CD4-positive, alpha-beta T cell (primary cell): ENCODE data around the gene NXF3. TPM values are rescaled to one million over a fixed set of nuclear protein-coding genes. Genes with fewer than 3 reads are reported as not detected.

ENCODE experiments used
- ATAC-seq: fragments of 200-7000 bp; cut with Tn5 transposase; one replicate; pipeline ENCODE4 v1.10.0; 2022; ENCODE audit warnings: mild to moderate bottlenecking; ENCODE audit not compliant: poor library complexity
- CTCF ChIA-PET: fragments of 350-600 bp; sonication (Branson Sonifier 250); formaldehyde crosslinking; loops from one replicate; lab custom pipeline; 2021; ENCODE audit warnings: antibody characterized with exemption, inconsistent platforms; lab: Charles Lee
- POLR2A ChIA-PET: fragments of 350-600 bp; sonication (Branson Sonifier 250); formaldehyde crosslinking; loops from one replicate; lab custom pipeline; 2021; ENCODE audit warnings: antibody characterized with exemption, inconsistent platforms; lab: Charles Lee
- DNase-seq, 14 experiments: peaks; one replicate each; pipeline ENCODE4 v3.0.0-alpha.2; 2013 to 2020; ENCODE audit warnings: mixed read lengths in 2 of 14
- H3K27ac ChIP-seq, 2 donors: one replicate each; pipeline versions ENCODE4 v1.5.1 to v1.7.0; 2013; ENCODE audit warnings: low read length in 2 of 2, low read depth in 1 of 2, mild to moderate bottlenecking in 1 of 2
- H3K27me3 ChIP-seq, 2 experiments: 1 replicate in 1 of 2; 2 replicates in 1 of 2; pipeline versions ENCODE4 v1.6.1 to v1.7.0; 2013; ENCODE audit warnings: low read length in 2 of 2, control low read depth in 1 of 2, mild to moderate bottlenecking in 1 of 2, moderate library complexity in 1 of 2; ENCODE audit not compliant: insufficient read depth in 2 of 2, control insufficient read depth in 1 of 2
- H3K36me3 ChIP-seq: one replicate; pipeline ENCODE4 v1.6.1; 2013; ENCODE audit warnings: low read length, control low read depth; ENCODE audit not compliant: insufficient read depth
- H3K4me1 ChIP-seq: one replicate; pipeline ENCODE4 v1.6.1; 2013; ENCODE audit warnings: low read length, control low read depth; ENCODE audit not compliant: insufficient read depth
- H3K4me3 ChIP-seq: one replicate; pipeline ENCODE4 v1.5.1; 2013; ENCODE audit warnings: mild to moderate bottlenecking, low read length, moderate library complexity
- H3K9me3 ChIP-seq, 2 experiments: 1 replicate in 1 of 2; 2 replicates in 1 of 2; pipeline versions ENCODE4 v1.6.1 to v1.7.0; 2013; ENCODE audit warnings: low read length in 2 of 2, mild to moderate bottlenecking in 2 of 2, control low read depth in 1 of 2, moderate library complexity in 1 of 2; ENCODE audit not compliant: control insufficient read depth in 1 of 2, insufficient read depth in 1 of 2
- H3K27ac Mint-ChIP-seq: one replicate; pipeline ENCODE4 v1.8.0; 2020; ENCODE audit warnings: mixed read lengths
- H3K27me3 Mint-ChIP-seq: one replicate; pipeline ENCODE4 v1.8.0; 2021; ENCODE audit warnings: mixed read lengths
- H3K36me3 Mint-ChIP-seq: one replicate; pipeline ENCODE4 v1.8.0; 2021; ENCODE audit warnings: low read depth, mixed read lengths
- H3K4me1 Mint-ChIP-seq: one replicate; pipeline ENCODE4 v1.8.0; 2021; ENCODE audit warnings: low read depth, mixed read lengths
- H3K4me3 Mint-ChIP-seq: one replicate; pipeline ENCODE4 v1.8.0; 2020; ENCODE audit warnings: mild to moderate bottlenecking, mixed read lengths
- H3K9me3 Mint-ChIP-seq: one replicate; pipeline ENCODE4 v1.8.0; 2020; ENCODE audit warnings: mixed read lengths
- intact Hi-C, 2 experiments: fragments of 100-400 bp; cut with DNase I in 1 of 2; cut with micrococcal nuclease in 1 of 2; formaldehyde crosslinking; loops; one replicate each; pipeline versions ENCODE4 v1.15.1 to v1.9.0; 2023 to 2025; cut with DNase I, micrococcal nuclease
- total RNA-seq, 174 experiments: library from RNA in 2 of 174; stranded (reverse) in 2 of 174; gene quantifications; one replicate each; pipeline ENCODE4 v1.2.3 and lab custom pipeline; 2021 to 2026
- TF ChIP-seq, protein P1 (sequence below): fragments of 200-600 bp; IDR thresholded peaks from one replicate; pipeline ENCODE4 v1.8.0; 2022; ENCODE audit warnings: antibody characterized with exemption, mild to moderate bottlenecking

Gene NXF3
- total RNA-seq, 2 experiments from 2014 or later: not detected

DNA sequence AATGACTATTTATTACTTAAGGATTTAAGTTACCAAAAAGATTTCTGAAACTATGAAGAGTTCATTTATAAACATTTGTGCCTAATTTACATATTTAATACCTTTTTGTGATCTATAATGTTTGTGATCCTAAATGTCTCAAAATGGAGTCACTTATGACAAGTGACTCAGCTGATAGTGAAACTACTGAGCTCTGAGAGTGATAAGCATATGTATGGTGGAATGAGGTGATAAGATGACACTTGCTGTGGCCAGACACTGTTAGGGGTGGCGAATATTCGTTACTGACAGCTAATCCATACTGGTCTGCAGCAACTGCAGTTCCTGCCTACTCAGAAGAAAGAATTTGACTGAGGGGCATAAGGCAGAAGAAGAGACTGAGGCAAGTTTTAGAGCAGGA lies 5.5 kb upstream of the NXF3 start:
- Mint-ChIP-seq H3K9me3 (no peaks in the 10 kb centered on the region), H3K4me3 (no peak overlapping the region), H3K36me3 (no peaks in the 10 kb centered on the region), H3K27ac (no peak overlapping the region), H3K27me3 (peaks cover 4% of the 10 kb centered on the region), H3K4me1 (no peaks in the 10 kb centered on the region)
- Histone ChIP-seq H3K27me3 (no peaks in the 10 kb centered on the region), H3K27ac (no peak overlapping the region), H3K9me3 (no peaks in the 10 kb centered on the region), H3K4me1 (no peaks in the 10 kb centered on the region), H3K36me3 (no peaks in the 10 kb centered on the region), H3K4me3 (no peak overlapping the region)
- DNase-seq (no peak), ATAC-seq (no peak)
- POLR2A ChIA-PET: no interaction called here
- TF ChIP-seq, protein P1, sequence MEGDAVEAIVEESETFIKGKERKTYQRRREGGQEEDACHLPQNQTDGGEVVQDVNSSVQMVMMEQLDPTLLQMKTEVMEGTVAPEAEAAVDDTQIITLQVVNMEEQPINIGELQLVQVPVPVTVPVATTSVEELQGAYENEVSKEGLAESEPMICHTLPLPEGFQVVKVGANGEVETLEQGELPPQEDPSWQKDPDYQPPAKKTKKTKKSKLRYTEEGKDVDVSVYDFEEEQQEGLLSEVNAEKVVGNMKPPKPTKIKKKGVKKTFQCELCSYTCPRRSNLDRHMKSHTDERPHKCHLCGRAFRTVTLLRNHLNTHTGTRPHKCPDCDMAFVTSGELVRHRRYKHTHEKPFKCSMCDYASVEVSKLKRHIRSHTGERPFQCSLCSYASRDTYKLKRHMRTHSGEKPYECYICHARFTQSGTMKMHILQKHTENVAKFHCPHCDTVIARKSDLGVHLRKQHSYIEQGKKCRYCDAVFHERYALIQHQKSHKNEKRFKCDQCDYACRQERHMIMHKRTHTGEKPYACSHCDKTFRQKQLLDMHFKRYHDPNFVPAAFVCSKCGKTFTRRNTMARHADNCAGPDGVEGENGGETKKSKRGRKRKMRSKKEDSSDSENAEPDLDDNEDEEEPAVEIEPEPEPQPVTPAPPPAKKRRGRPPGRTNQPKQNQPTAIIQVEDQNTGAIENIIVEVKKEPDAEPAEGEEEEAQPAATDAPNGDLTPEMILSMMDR: no peak
- CTCF ChIA-PET: no interaction called here
- intact Hi-C loops: no loop called here

DNA sequence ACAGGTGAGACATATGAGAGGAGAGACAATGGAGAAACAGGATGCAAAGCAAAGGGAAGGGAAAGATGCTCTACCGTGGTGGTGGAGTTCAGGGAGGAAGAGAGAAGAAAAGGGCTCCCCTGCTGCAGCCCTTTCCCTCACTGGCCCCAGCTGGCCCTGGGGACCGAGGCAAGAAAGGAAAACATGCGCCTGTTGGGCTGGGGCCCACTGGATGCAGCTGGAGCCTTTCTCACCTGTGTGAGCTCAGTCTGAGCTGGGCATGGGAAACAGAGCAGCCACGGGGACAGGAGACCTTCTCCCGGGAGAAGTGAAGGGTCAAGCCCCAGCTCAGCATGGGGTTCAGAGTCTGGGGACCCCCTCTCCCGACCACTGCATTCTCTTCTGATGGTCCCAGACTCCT lies 11.9 kb downstream of the NXF3 start:
- no peaks in the 10 kb centered on the region for H3K4me1 Mint-ChIP-seq
- no peaks in the 10 kb centered on the region for H3K4me1 ChIP-seq
- DNase-seq: no peak
- ChIA-PET CTCF (no interaction called here), POLR2A (no interaction called here)
- TF ChIP-seq, protein P1: no peak
- H3K27ac Mint-ChIP-seq: no peak overlapping the region
- no peak overlapping the region for H3K4me3 ChIP-seq
- peaks cover 0 to 5% of the 10 kb centered on the region in 2 experiments for H3K27me3 ChIP-seq
- no peak overlapping the region for H3K4me3 Mint-ChIP-seq
- H3K36me3 ChIP-seq: no peaks in the 10 kb centered on the region
- H3K27ac ChIP-seq: no peak overlapping the region
- H3K27me3 Mint-ChIP-seq: no peaks in the 10 kb centered on the region
- no peaks in the 10 kb centered on the region for H3K9me3 ChIP-seq
- H3K9me3 Mint-ChIP-seq: no peaks in the 10 kb centered on the region
- ATAC-seq: no peak
- no peaks in the 10 kb centered on the region for H3K36me3 Mint-ChIP-seq
- intact Hi-C loops: no loop called here

DNA sequence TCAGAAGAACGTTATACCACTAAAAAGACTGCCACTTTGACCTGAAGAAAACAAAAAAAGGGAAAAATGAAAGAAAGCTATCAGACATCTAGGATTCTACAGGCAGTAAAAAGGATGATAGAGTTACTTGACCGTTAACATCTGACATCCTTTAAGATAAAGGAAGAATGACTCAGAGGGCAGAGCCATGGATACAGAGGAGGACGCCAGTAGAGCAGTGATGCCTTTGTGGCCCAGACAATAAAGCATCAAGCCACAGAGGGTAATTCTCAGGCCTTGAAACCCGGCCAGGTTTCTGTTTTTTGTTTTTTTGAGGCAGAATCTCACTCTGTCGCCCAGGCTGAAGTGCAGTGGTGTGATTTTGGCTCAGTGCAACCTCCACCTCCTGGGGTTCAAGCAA lies 19.5 kb downstream of the NXF3 start:
- Histone ChIP-seq H3K27ac (no peak overlapping the region), H3K4me3 (no peak overlapping the region), H3K4me1 (no peaks in the 10 kb centered on the region), H3K9me3 (no peaks in the 10 kb centered on the region), H3K36me3 (no peaks in the 10 kb centered on the region), H3K27me3 (peaks cover 0 to 5% of the 10 kb centered on the region in 2 experiments)
- no peak overlapping the region for H3K27ac Mint-ChIP-seq
- intact Hi-C loops: no loop called here
- no peaks in the 10 kb centered on the region for H3K4me1 Mint-ChIP-seq
- TF ChIP-seq, protein P1: no peak
- no peaks in the 10 kb centered on the region for H3K9me3 Mint-ChIP-seq
- POLR2A ChIA-PET: no interaction called here
- CTCF ChIA-PET: no interaction called here
- no peaks in the 10 kb centered on the region for H3K27me3 Mint-ChIP-seq
- DNase-seq (no peak), ATAC-seq (no peak)
- no peaks in the 10 kb centered on the region for H3K36me3 Mint-ChIP-seq
- H3K4me3 Mint-ChIP-seq: no peak overlapping the region
